ENCODE data around the gene STIMATE.
A peak's percentile ranks its signal among the peaks of the same experiment; 100 is the strongest.

The STIMATE gene

GRCh38 chr3:52794612-52795099 lies 102.7 kb downstream of the STIMATE start, which contains the start of gene ITIH3:
ITIH3 (plus strand) TSS chr3:52794796; CDS start chr3:52794804, 8 bp downstream.
- H3K9me3 Mint-ChIP-seq: no peaks in the 10 kb centered on the region
- H3K27ac Mint-ChIP-seq: no peak within 1 kb of the TSS
- H3K4me3 Mint-ChIP-seq: no peak within 1 kb of the TSS
- no peaks in the 10 kb centered on the region for H3K36me3 Mint-ChIP-seq (ENCODE audit: low read depth)
- no peak for TF ChIP-seq CTCF (IDR thresholded peaks at IDR 0.05; ENCODE audit: unreplicated experiment in 3 of 3)
- H3K27me3 Mint-ChIP-seq (ENCODE audit: low read depth): no peaks in the 10 kb centered on the region
- no peaks in the 10 kb centered on the region for H3K4me1 Mint-ChIP-seq

- Mint-ChIP-seq H3K9me3 (no peaks in the 10 kb centered on the region), H3K4me3 (no peak overlapping the region), H3K27me3 (ENCODE audit: low read depth) (no peaks in the 10 kb centered on the region), H3K27ac (no peak overlapping the region), H3K4me1 (no peaks in the 10 kb centered on the region), H3K36me3 (ENCODE audit: low read depth) (no peaks in the 10 kb centered on the region)
- no peak for TF ChIP-seq CTCF (IDR thresholded peaks at IDR 0.05; ENCODE audit: unreplicated experiment in 3 of 3)
Observed at GRCh38 chr3:52793702-52794611, 103.4 kb downstream of the STIMATE start.

- no peaks in the 10 kb centered on the region for H3K27me3 Mint-ChIP-seq (ENCODE audit: low read depth)
- H3K4me1 Mint-ChIP-seq: no peaks in the 10 kb centered on the region
- no peak overlapping the region for H3K4me3 Mint-ChIP-seq
- no peak for TF ChIP-seq CTCF (IDR thresholded peaks at IDR 0.05; ENCODE audit: unreplicated experiment in 3 of 3)
- no peak overlapping the region for H3K27ac Mint-ChIP-seq
- H3K36me3 Mint-ChIP-seq (ENCODE audit: low read depth): no peaks in the 10 kb centered on the region
- no peaks in the 10 kb centered on the region for H3K9me3 Mint-ChIP-seq
Observed at GRCh38 chr3:52792961-52793695, 104.2 kb downstream of the STIMATE start.

- peak in 1 of 3 experiments; percentile 17 for TF ChIP-seq CTCF (IDR thresholded peaks at IDR 0.05; ENCODE audit: unreplicated experiment in 3 of 3)
- Mint-ChIP-seq H3K4me3 (no peak overlapping the region), H3K9me3 (no peaks in the 10 kb centered on the region), H3K36me3 (ENCODE audit: low read depth) (no peaks in the 10 kb centered on the region), H3K27ac (no peak overlapping the region), H3K27me3 (ENCODE audit: low read depth) (peaks cover 4% of the 10 kb centered on the region), H3K4me1 (no peaks in the 10 kb centered on the region)
Observed at GRCh38 chr3:52792413-52792812, 104.9 kb downstream of the STIMATE start.

GRCh38 chr3:52791928-52792327 lies 105.4 kb downstream of the STIMATE start:
- Mint-ChIP-seq H3K36me3 (ENCODE audit: low read depth) (no peaks in the 10 kb centered on the region), H3K27me3 (ENCODE audit: low read depth) (peaks cover 8% of the 10 kb centered on the region), H3K4me1 (no peaks in the 10 kb centered on the region), H3K9me3 (no peaks in the 10 kb centered on the region), H3K4me3 (no peak overlapping the region), H3K27ac (no peak overlapping the region)
- no peak for TF ChIP-seq CTCF (IDR thresholded peaks at IDR 0.05; ENCODE audit: unreplicated experiment in 3 of 3)

Data from nephron (organoid).